ENCODE data around the gene PTGFRN.

DNA sequence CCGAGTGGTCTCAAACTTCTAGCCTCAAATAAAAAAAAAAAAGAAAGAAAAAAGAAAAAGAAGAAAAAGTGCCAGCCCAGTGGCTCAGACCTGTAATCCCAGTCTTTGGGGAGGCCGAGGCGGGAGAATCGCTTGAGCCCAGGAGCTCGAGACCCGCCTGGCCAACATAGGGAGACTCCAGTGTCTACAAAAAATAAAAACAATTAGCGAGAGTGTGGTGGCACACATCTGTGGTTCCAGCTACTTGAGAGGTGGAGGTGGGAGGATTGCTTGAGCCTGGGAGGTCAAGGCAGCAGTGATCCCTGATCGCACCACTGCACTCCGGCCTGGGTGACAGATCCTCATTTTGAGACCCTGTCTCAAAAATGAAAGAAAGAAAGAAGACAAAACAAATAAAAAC is 1.4 kb upstream of the PTGFRN start:
- TF ChIP-seq, protein P1, sequence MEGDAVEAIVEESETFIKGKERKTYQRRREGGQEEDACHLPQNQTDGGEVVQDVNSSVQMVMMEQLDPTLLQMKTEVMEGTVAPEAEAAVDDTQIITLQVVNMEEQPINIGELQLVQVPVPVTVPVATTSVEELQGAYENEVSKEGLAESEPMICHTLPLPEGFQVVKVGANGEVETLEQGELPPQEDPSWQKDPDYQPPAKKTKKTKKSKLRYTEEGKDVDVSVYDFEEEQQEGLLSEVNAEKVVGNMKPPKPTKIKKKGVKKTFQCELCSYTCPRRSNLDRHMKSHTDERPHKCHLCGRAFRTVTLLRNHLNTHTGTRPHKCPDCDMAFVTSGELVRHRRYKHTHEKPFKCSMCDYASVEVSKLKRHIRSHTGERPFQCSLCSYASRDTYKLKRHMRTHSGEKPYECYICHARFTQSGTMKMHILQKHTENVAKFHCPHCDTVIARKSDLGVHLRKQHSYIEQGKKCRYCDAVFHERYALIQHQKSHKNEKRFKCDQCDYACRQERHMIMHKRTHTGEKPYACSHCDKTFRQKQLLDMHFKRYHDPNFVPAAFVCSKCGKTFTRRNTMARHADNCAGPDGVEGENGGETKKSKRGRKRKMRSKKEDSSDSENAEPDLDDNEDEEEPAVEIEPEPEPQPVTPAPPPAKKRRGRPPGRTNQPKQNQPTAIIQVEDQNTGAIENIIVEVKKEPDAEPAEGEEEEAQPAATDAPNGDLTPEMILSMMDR (IDR thresholded peaks at IDR 0.05; ENCODE audit: insufficient read depth, low read length, poor library complexity, severe bottlenecking): no peak
- no peak for TF ChIP-seq EZH2phosphoT487 (conservative IDR thresholded peaks at IDR 0.05; ENCODE audit: low read length)
